Stimulated activated CD4-positive, alpha-beta T cell treated with anti-CD3 and anti-CD28 coated beads, Interleukin-1b, Interleukin-23, amount 100 ng/mL, for 24 hours (primary cell): ENCODE measurements around the gene PPP2R2B.

ENCODE experiments used
- DNase-seq, 4 experiments: peaks; one replicate each; pipeline ENCODE4 v3.0.0-alpha.2; 2020; ENCODE audit warnings: low read depth in 4 of 4, low spot score in 1 of 4

PPP2R2B gene

GRCh38 chr5:146660376-146660960 lies 218.1 kb downstream of the PPP2R2B start:
- no peak for DNase-seq

GRCh38 chr5:146659961-146660360 lies 218.6 kb downstream of the PPP2R2B start:
- no peak for DNase-seq

- DNase-seq, result no peak
Observed at GRCh38 chr5:146656703-146657102, 221.9 kb downstream of the PPP2R2B start.

GRCh38 chr5:146653560-146653959 lies 225.0 kb downstream of the PPP2R2B start:
- no peak for DNase-seq

GRCh38 chr5:146652547-146652946 lies 226.0 kb downstream of the PPP2R2B start:
- no peak for DNase-seq

GRCh38 chr5:146647656-146648199 lies 230.8 kb downstream of the PPP2R2B start:
- DNase-seq, result no peak

GRCh38 chr5:146646441-146646840 lies 232.1 kb downstream of the PPP2R2B start:
- DNase-seq, result no peak

GRCh38 chr5:146645342-146645741 lies 233.2 kb downstream of the PPP2R2B start:
- DNase-seq, result no peak

GRCh38 chr5:146644831-146645230 lies 233.7 kb downstream of the PPP2R2B start:
- no peak for DNase-seq

- no peak for DNase-seq
Observed at GRCh38 chr5:146643776-146644175, 234.8 kb downstream of the PPP2R2B start.

- DNase-seq, result no peak
Observed at GRCh38 chr5:146642410-146642809, 236.1 kb downstream of the PPP2R2B start.

GRCh38 chr5:146641941-146642340 lies 236.6 kb downstream of the PPP2R2B start:
- DNase-seq, result no peak

- DNase-seq, result no peak
Observed at GRCh38 chr5:146640285-146640896, 238.2 kb downstream of the PPP2R2B start.

- DNase-seq, result no peak
Observed at GRCh38 chr5:146635443-146635842, 243.1 kb downstream of the PPP2R2B start.

GRCh38 chr5:146633323-146633764 lies 245.2 kb downstream of the PPP2R2B start:
- no peak for DNase-seq

- no peak for DNase-seq
Observed at GRCh38 chr5:146632620-146633322, 245.8 kb downstream of the PPP2R2B start.

GRCh38 chr5:146630472-146630871 lies 248.1 kb downstream of the PPP2R2B start:
- DNase-seq, result no peak

GRCh38 chr5:146628950-146629349 lies 249.6 kb downstream of the PPP2R2B start:
- no peak for DNase-seq

- no peak for DNase-seq
Observed at GRCh38 chr5:146626936-146627335, 251.6 kb downstream of the PPP2R2B start.

- DNase-seq, result no peak
Observed at GRCh38 chr5:146624179-146624578, 254.4 kb downstream of the PPP2R2B start.

- DNase-seq, result no peak
Observed at GRCh38 chr5:146623666-146624065, 254.9 kb downstream of the PPP2R2B start.

GRCh38 chr5:146623009-146623408 lies 255.5 kb downstream of the PPP2R2B start:
- no peak for DNase-seq
